Neural cell (in vitro differentiated cells): ENCODE measurements around the gene MYO7B. TPM values are rescaled to one million over a fixed set of nuclear protein-coding genes. Genes with fewer than 3 reads are reported as not detected.

Experiments
- H2AFZ ChIP-seq: fragments of 200-600, 300-800 bp; sonication (generic), shearing (Covaris generic); 2 replicates; pipeline ENCODE4 v1.6.0; 2014; ENCODE audit warnings: low read depth, mild to moderate bottlenecking, antibody characterized with exemption, low read length, moderate library complexity
- H3F3A ChIP-seq: fragments of 200-600 bp; shearing (Covaris generic); 2 replicates; pipeline ENCODE4 v1.6.1; 2016; ENCODE audit warnings: mild to moderate bottlenecking, moderate library complexity, mixed read lengths, antibody characterized with exemption, low read length; ENCODE audit not compliant: insufficient read depth, poor library complexity, severe bottlenecking
- H3K27ac ChIP-seq: fragments of 200-600, 300-800 bp; sonication (generic), shearing (Covaris generic); 2 replicates; pipeline ENCODE4 v1.5.1; 2014; ENCODE audit warnings: mild to moderate bottlenecking, low read length, moderate library complexity
- H3K27me3 ChIP-seq: fragments of 300-800, 200-600 bp; sonication (generic), shearing (Covaris generic); 2 replicates; pipeline ENCODE4 v1.6.0; 2014; ENCODE audit warnings: mild to moderate bottlenecking, low read depth, low read length, moderate library complexity; ENCODE audit not compliant: insufficient read depth
- H3K36me3 ChIP-seq: fragments of 300-800, 200-600 bp; sonication (generic), shearing (Covaris generic); 2 replicates; pipeline ENCODE4 v1.5.1; 2014; ENCODE audit warnings: mild to moderate bottlenecking, antibody characterized with exemption, low read length, moderate library complexity; ENCODE audit not compliant: insufficient read depth
- H3K4me2 ChIP-seq: fragments of 300-800, 200-600 bp; sonication (generic), shearing (Covaris generic); 2 replicates; pipeline ENCODE4 v1.6.0; 2014; ENCODE audit warnings: mild to moderate bottlenecking, low read length
- H3K4me3 ChIP-seq: fragments of 300-800, 200-600 bp; sonication (generic), shearing (Covaris generic); 2 replicates; pipeline ENCODE4 v1.5.1; 2014; ENCODE audit warnings: mild to moderate bottlenecking, low read length, moderate library complexity
- H3K79me2 ChIP-seq: fragments of 200-600 bp; shearing (Covaris generic); replicated peaks from 2 replicates; pipeline ENCODE4 v1.6.0; 2014; ENCODE audit warnings: mild to moderate bottlenecking, low read length, moderate library complexity; ENCODE audit not compliant: insufficient read depth
- H3K9ac ChIP-seq: fragments of 300-800, 200-600 bp; sonication (generic), shearing (Covaris generic); 2 replicates; pipeline ENCODE4 v1.6.1; 2016; ENCODE audit warnings: mild to moderate bottlenecking, low read length, mixed read lengths
- H3K9me2 ChIP-seq: fragments of 200-600 bp; shearing (Covaris generic); 2 replicates; pipeline ENCODE4 v1.6.1; 2016; ENCODE audit warnings: mild to moderate bottlenecking, low read length, mixed read lengths; ENCODE audit not compliant: insufficient read depth
- H3K9me3 ChIP-seq: fragments of 200-600, 300-800 bp; sonication (generic), shearing (Covaris generic); 2 replicates; pipeline ENCODE4 v1.6.1; 2016; ENCODE audit warnings: mild to moderate bottlenecking, mixed run types, low read length, moderate library complexity, mixed read lengths
- H4K20me1 ChIP-seq: fragments of 200-600 bp; shearing (Covaris generic); 2 replicates; pipeline ENCODE4 v1.6.1; 2016; ENCODE audit warnings: mild to moderate bottlenecking, mixed run types; ENCODE audit not compliant: insufficient read depth
- EP300 ChIP-seq: fragments of 450-650 bp; conservative IDR thresholded peaks from 2 replicates; pipeline ENCODE4 v1.6.1; 2014; ENCODE audit warnings: antibody characterized with exemption, mild to moderate bottlenecking, moderate library complexity; ENCODE audit not compliant: poor library complexity, severe bottlenecking
- EZH2 ChIP-seq: fragments of 200-600, 300-800 bp; shearing (Covaris generic), sonication (generic); IDR thresholded peaks from 2 replicates; pipeline ENCODE4 v1.6.1; 2014; ENCODE audit warnings: antibody characterized with exemption, low read length, borderline replicate concordance, mild to moderate bottlenecking; ENCODE audit not compliant: insufficient read depth, poor library complexity, severe bottlenecking
- MXI1 ChIP-seq: fragments of 450-650 bp; conservative IDR thresholded peaks from 2 replicates; pipeline ENCODE4 v1.6.1; 2014; ENCODE audit warnings: antibody characterized with exemption, mild to moderate bottlenecking; ENCODE audit not compliant: poor library complexity, severe bottlenecking
- POLR2AphosphoS5 ChIP-seq: IDR thresholded peaks from 2 replicates; pipeline ENCODE4 v1.6.1; 2012
- RAD21 ChIP-seq: fragments of 450-650 bp; conservative IDR thresholded peaks from 2 replicates; pipeline ENCODE4 v1.6.1; 2014; ENCODE audit warnings: antibody characterized with exemption, mild to moderate bottlenecking, moderate library complexity
- REST ChIP-seq: IDR thresholded peaks from 2 replicates; pipeline ENCODE4 v1.6.1; 2012; ENCODE audit warnings: borderline replicate concordance
- SMC3 ChIP-seq: fragments of 450-650 bp; conservative IDR thresholded peaks from 2 replicates; pipeline ENCODE4 v1.6.1; 2014; ENCODE audit warnings: antibody characterized with exemption, mild to moderate bottlenecking, moderate library complexity; ENCODE audit not compliant: poor library complexity
- polyA plus RNA-seq: library from polyadenylated mRNA; depleted of rRNA; stranded (reverse); fragments of >200 nt; gene quantifications from 2 replicates; pipeline ENCODE4 v1.2.3, GENCODE V29; 2014
- TF ChIP-seq, protein P1 (sequence below): fragments of 450-650 bp; IDR thresholded peaks from 2 replicates; pipeline ENCODE4 v1.5.1; 2014; ENCODE audit warnings: antibody characterized with exemption, mild to moderate bottlenecking, moderate library complexity; ENCODE audit not compliant: poor library complexity, severe bottlenecking

The MYO7B gene
- polyA plus RNA-seq, 1 donor from 2014 or later: 0.16 TPM

GRCh38 chr2:127648321-127648720 lies 112.8 kb downstream of the MYO7B start (continued):
- TF ChIP-seq EP300 (no peak), RAD21 (no peak)

- Histone ChIP-seq H2AFZ (no peak overlapping the region), H3K9ac (no peak overlapping the region), H3K79me2 (no peaks in the 10 kb centered on the region), H3K36me3 (no peaks in the 10 kb centered on the region), H3F3A (no peaks in the 10 kb centered on the region), H3K9me2 (no peaks in the 10 kb centered on the region), H3K27me3 (no peaks in the 10 kb centered on the region), H3K27ac (no peak overlapping the region), H3K4me2 (no peak overlapping the region), H3K9me3 (no peaks in the 10 kb centered on the region), H3K4me3 (no peak overlapping the region), H4K20me1 (no peaks in the 10 kb centered on the region)
- no peak for TF ChIP-seq POLR2AphosphoS5
- TF ChIP-seq, protein P1, sequence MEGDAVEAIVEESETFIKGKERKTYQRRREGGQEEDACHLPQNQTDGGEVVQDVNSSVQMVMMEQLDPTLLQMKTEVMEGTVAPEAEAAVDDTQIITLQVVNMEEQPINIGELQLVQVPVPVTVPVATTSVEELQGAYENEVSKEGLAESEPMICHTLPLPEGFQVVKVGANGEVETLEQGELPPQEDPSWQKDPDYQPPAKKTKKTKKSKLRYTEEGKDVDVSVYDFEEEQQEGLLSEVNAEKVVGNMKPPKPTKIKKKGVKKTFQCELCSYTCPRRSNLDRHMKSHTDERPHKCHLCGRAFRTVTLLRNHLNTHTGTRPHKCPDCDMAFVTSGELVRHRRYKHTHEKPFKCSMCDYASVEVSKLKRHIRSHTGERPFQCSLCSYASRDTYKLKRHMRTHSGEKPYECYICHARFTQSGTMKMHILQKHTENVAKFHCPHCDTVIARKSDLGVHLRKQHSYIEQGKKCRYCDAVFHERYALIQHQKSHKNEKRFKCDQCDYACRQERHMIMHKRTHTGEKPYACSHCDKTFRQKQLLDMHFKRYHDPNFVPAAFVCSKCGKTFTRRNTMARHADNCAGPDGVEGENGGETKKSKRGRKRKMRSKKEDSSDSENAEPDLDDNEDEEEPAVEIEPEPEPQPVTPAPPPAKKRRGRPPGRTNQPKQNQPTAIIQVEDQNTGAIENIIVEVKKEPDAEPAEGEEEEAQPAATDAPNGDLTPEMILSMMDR: no peak
- no peak for TF ChIP-seq REST
- TF ChIP-seq MXI1: no peak
These were observed 113.7 kb downstream of the MYO7B start for GRCh38 chr2:127649100-127649611.

DNA sequence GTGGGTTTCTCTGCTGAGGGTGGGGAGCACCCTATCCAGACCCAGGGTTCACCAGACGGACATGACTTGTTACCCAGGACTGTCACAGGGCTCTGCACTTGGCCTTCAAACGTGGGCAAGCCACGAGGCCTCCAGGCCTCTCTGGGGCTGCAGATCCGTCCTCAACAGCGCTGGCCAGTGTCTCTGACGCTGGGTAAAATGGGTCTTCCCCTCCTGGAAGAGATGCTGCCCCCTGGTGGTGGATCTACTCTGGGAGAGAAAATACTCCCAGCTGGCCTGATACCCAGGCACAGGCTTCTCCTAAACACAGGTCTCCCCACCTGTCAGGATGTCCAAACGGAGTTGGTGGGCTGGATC lies 114.2 kb downstream of the MYO7B start:
- Histone ChIP-seq H3K27me3 (no peaks in the 10 kb centered on the region), H3K4me3 (no peak overlapping the region), H4K20me1 (no peaks in the 10 kb centered on the region), H2AFZ (no peak overlapping the region), H3F3A (no peaks in the 10 kb centered on the region), H3K4me2 (no peak overlapping the region), H3K79me2 (no peaks in the 10 kb centered on the region), H3K9me3 (no peaks in the 10 kb centered on the region), H3K9ac (no peak overlapping the region), H3K36me3 (no peaks in the 10 kb centered on the region), H3K9me2 (no peaks in the 10 kb centered on the region), H3K27ac (no peak overlapping the region)
- TF ChIP-seq EP300: no peak
- TF ChIP-seq POLR2AphosphoS5: no peak
- TF ChIP-seq, protein P1: peak; percentile 55
- TF ChIP-seq EZH2: no peak
- TF ChIP-seq SMC3: peak; percentile 29
